Measurements from ENCODE around the gene B4GALT2.

The B4GALT2 gene

DNA sequence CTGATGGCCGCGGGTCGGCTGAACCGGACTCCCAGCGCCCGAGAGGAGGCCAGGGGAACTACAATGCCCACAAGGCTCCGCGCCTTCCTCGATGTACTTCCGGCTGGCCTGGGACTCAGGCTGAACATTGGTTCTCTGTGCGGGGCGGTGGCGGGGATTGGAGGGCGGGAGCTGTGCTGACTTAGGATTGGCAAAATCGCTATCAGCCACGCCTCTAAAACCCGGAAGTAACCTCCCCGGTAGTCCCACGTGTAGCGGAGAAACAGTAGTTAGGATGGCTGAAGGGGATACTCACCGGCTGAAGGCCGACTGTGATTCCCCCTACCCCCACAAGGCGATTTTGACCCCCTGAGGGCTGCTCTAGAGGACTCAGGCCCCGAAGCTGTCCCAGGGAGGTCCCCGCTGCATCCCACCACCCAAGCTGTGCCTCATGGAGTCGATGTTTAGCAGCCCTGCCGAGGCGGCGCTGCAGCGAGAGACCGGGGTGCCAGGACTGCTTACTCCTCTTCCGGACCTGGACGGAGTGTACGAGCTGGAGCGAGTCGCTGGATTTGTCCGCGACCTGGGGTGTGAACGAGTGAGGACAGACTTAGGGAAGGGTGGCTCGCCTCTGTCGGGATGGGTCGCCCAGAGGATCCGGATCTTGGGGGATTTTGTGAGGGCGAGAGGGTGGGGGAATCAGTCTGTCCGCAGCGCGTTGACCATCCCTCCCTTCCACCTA is 9.1 kb upstream of the B4GALT2 start, which contains the start of gene DPH2:
Gene DPH2, plus strand, starts transcription at position 265 of the 721 bp plus-strand sequence. Its CDS starts 166 bp downstream, at position 431.
- no peak for TF ChIP-seq POLR2A (IDR thresholded peaks at IDR 0.05; ENCODE audit: low read depth, low read length)
- DNase-seq (ENCODE audit: insufficient read length, low spot score) (peak; percentile 99), FAIRE-seq (peak; percentile 66)

DNA sequence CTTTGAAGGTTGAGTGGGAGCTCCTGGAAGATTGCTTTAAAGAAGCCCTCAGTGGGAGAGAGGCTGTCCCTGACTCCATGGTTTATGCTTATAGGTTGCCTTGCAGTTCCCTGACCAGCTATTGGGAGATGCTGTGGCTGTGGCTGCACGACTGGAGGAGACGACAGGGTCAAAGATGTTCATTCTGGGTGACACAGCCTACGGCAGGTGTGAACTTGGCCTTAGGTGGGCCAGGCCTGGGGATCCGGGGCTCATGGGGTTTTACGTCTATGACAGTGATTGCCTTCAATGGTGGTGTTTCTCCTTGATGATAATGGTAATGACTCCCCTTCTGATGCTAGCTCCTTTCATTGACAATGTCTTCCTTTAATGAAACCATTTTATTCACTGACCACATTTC is 8.5 kb upstream of the B4GALT2 start:
- FAIRE-seq: no peak
- TF ChIP-seq POLR2A (IDR thresholded peaks at IDR 0.05; ENCODE audit: low read depth, low read length): no peak

DNA sequence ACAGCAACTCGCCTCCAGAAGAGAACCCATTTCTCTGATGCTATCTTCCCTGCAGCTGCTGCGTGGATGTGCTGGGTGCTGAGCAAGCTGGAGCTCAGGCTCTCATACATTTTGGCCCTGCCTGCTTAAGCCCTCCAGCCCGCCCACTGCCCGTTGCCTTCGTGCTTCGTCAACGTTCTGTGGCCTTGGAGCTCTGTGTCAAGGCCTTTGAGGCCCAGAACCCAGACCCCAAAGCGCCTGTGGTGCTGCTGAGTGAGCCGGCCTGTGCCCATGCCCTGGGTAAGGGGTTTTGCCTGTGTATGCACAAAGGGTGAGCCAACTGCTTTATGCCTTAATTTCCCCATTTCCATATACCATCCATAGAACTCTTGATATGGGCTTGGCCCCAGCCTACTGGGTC is 8.1 kb upstream of the B4GALT2 start:
- DNase-seq (ENCODE audit: insufficient read length, low spot score) (no peak), FAIRE-seq (no peak)
- TF ChIP-seq POLR2A (IDR thresholded peaks at IDR 0.05; ENCODE audit: low read depth, low read length): no peak

More for the DNA sequence above, 8.5 kb upstream of the B4GALT2 start:
- no peak for DNase-seq (ENCODE audit: insufficient read length, low spot score)

DNA sequence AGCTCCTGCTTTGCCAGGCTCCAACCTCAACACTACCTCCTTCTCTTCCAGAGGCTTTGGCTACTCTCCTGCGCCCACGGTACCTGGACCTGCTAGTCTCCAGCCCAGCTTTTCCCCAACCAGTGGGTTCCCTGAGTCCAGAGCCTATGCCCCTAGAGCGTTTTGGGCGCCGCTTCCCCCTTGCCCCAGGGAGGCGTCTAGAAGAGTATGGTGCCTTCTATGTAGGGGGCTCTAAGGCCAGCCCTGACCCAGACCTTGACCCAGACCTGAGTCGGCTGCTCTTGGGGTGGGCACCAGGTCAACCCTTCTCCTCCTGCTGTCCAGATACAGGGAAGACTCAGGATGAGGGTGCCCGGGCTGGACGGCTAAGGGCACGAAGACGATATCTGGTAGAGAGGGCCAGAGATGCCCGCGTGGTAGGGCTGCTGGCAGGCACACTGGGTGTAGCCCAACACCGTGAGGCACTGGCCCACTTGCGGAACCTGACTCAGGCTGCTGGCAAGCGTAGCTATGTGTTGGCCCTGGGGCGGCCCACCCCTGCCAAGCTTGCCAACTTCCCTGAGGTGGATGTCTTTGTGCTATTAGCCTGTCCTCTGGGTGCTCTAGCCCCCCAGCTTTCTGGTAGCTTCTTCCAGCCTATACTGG is 7.6 kb upstream of the B4GALT2 start:
- no peak for FAIRE-seq
- DNase-seq (ENCODE audit: insufficient read length, low spot score): no peak
- no peak for TF ChIP-seq POLR2A (IDR thresholded peaks at IDR 0.05; ENCODE audit: low read depth, low read length)

DNA sequence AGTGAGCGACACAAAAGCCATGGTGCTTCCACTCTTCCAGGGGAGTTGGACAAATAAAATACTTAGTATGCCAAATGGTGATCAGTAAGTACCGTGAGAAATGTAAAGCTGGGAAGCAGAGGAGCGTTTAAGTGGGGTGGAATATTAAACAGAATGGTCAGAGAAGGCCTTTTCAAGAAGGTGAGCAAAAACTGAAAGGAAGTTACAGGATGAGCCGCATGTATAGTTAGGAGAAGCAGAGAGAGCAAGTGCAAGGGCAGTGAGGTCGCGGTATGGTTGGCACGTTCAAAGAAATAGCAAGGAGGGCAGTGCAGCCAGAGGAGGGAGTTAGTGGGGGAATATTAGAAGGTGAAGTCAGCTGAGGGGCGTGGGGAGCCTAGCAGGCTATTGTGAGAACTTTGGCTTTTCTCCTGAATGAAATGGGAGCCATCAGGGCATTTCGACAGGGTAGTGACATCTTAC is 5.0 kb upstream of the B4GALT2 start:
- DNase-seq (ENCODE audit: insufficient read length, low spot score) (no peak), FAIRE-seq (no peak)

DNA sequence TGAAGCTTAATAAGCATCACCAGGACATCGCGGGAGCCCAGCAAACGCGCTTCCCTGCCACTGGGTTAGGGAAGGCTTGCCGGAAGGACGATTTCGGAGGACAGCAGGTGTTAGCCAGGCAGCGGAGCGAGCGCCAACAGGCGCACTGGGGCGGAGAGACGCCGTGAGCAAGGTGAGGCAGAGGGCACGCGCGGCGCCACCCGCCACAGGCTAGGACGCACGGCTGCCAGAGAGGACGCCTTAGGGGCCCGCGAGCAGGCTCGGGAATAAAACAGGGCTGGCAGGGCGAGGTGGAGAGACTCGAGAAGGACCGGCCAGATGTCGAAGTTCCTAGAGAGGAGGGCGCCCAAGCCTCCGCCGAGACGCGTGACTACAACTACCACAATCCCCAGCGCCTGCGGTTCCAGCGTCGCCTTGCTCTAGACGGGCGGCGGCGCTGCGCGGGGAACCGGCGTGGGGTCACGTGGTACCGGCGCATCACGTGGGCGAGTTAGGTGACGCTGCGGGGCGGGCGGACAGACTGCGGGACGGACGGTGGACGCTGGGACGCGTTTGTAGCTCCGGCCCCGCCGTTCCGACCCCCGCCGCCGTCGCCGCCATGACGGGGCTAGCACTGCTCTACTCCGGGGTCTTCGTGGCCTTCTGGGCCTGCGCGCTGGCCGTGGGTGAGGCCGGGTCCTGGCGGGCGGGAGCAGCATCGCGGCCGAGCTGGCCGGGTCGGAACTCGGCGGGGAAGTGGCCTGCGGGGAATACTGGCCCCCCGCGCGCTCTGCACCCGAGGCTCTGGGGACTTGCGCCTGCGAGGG is 4.4 kb upstream of the B4GALT2 start, which contains the start of gene ATP6V0B:
Gene ATP6V0B, plus strand, starts transcription at position 518 of the 806 bp plus-strand sequence. Its CDS starts 81 bp downstream, at position 599.
- DNase-seq (ENCODE audit: insufficient read length, low spot score): peak; percentile 97
- no peak for FAIRE-seq
- TF ChIP-seq POLR2A (IDR thresholded peaks at IDR 0.05; ENCODE audit: low read depth, low read length): peak; percentile 94

More for the DNA sequence above, 5.0 kb upstream of the B4GALT2 start:
- TF ChIP-seq POLR2A (IDR thresholded peaks at IDR 0.05; ENCODE audit: low read depth, low read length): no peak

DNA sequence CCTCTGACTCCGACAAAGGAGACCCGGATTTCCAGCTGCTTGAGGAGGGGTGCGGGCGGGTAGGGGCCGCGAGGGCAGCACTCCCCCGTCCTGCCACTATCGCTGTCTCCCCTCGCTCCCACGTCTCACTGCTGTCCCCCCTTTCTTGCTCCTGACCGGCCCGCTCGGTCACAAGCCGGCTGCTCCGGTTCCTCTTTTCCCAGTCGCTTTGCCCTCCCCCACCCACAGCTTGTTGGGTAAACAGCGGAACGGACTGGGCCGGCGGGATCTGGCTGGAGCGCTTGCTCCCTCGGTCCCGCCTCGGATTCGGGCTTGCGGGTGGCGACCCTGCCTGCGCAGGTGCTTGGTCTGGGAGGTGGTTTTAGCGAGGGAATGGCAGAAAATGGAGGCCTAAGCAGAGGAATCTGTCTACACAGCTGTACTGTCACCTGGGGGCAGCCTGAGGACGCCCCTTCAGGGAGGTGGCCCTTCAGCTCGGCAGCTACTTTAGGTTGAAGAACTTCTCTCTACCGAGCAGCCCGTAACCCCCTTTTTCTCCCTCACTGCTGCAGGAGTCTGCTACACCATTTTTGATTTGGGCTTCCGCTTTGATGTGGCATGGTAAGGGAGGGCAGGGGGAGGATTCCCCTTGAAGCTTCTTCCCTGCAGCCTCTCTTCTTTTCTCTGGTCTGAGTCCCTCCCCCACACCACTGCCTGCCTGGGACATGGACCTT is 3.6 kb upstream of the B4GALT2 start:
- FAIRE-seq (no peak), DNase-seq (ENCODE audit: insufficient read length, low spot score) (no peak)
- TF ChIP-seq POLR2A (IDR thresholded peaks at IDR 0.05; ENCODE audit: low read depth, low read length): no peak

DNA sequence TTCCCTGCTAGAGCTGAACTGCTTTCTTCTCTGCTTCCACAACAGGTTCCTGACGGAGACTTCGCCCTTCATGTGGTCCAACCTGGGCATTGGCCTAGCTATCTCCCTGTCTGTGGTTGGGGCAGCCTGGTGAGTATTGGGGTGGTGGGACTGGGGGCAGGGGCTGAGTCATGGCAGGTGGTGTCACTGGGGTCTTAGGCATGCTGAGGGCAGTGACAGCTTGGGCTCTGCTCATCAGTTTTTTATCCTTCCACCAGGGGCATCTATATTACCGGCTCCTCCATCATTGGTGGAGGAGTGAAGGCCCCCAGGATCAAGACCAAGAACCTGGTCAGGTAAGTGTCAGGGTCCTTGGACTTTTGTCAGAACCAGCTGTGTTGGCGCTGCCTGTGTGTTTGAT is 3.0 kb upstream of the B4GALT2 start:
- FAIRE-seq (no peak), DNase-seq (ENCODE audit: insufficient read length, low spot score) (no peak)
- no peak for TF ChIP-seq POLR2A (IDR thresholded peaks at IDR 0.05; ENCODE audit: low read depth, low read length)

DNA sequence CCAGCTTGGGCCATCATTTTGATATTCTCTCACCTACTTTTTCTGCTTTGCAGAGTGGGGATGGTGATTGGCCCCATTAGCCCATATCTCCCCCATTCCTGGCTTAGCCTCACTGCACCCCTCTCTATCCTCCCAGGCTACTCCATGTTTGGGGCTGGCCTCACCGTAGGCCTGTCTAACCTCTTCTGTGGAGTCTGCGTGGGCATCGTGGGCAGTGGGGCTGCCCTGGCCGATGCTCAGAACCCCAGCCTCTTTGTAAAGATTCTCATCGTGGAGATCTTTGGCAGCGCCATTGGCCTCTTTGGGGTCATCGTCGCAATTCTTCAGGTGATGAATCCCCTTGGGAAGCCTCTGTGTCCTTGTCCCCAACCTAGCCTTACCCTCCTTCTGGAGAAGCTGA is 2.1 kb upstream of the B4GALT2 start:
- no peak for DNase-seq (ENCODE audit: insufficient read length, low spot score)
- FAIRE-seq: no peak
- TF ChIP-seq POLR2A (IDR thresholded peaks at IDR 0.05; ENCODE audit: low read depth, low read length): no peak

DNA sequence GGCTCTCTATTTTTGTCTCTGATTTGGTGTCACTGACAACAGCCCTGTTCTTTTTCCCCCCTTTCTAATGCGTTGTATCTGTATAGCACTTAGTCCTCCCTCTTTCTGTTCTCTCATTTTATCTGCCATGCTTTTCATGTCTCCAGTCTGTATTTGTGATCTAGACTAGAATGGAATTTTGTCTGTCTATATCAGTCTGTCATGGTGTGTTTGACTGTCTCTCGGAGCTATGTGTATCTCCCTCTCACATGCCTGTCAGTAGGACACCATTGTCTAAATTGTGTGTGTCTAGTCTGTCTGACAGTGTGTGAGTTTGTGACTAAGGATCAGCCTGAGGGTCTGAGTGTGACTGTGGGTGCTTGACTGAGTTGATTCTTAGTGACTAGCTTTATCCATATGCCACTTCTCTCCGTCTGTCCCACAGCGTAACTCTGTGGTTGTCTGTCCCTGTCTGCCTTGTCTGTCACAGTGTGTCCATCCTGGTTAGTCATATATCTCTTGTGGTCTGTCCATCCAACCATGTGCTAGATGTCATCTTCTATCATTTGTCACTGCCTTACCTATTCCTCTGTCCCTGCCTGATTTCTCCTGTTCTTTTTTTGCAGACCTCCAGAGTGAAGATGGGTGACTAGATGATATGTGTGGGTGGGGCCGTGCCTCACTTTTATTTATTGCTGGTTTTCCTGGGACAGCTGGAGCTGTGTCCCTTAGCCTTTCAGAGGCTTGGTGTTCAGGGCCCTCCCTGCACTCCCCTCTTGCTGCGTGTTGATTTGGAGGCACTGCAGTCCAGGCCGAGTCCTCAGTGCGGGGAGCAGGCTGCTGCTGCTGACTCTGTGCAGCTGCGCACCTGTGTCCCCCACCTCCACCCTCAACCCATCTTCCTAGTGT is 1.4 kb upstream of the B4GALT2 start:
- no peak for TF ChIP-seq POLR2A (IDR thresholded peaks at IDR 0.05; ENCODE audit: low read depth, low read length)
- no peak for DNase-seq (ENCODE audit: insufficient read length, low spot score)
- no peak for FAIRE-seq

DNA sequence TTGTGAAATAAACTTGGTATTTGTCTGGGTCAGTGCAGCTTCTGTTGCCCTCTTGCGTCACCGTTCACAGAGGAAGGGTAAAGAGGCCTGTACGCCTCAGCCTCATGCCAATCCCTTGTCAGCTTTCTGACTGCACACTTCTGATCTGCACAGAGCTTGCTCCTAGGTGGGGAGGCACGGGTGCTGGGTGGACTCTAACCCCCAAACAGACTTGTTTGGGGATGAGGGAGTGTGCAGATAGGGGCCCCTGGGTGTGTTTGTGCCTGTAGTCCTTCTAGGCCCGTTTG is 803 bp upstream of the B4GALT2 start:
- TF ChIP-seq POLR2A (IDR thresholded peaks at IDR 0.05; ENCODE audit: low read depth, low read length): no peak
- no peak for FAIRE-seq
- no peak for DNase-seq (ENCODE audit: insufficient read length, low spot score)

DNA sequence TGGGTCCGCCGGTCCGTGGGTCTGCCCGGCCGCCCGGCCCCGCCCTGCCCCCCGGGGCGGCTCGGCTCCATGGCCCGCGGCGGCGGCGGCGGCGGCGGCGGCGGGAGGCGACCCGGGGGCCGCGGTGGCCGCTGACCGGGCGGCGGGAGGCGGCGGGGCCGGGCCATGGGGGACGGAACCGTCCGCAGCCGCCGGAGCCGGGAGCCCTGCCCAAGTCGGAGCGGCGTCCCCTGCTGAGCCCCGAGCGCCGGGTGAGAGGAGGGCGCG is 184 bp downstream of the B4GALT2 start:
- DNase-seq (ENCODE audit: insufficient read length, low spot score) (no peak), FAIRE-seq (no peak)
- TF ChIP-seq POLR2A (IDR thresholded peaks at IDR 0.05; ENCODE audit: low read depth, low read length): 0 out of 2 replicates have a peak, but pooled peaks have one; percentile 4

Data from H54 (cell line).